Activated CD4-positive, alpha-beta T cell treated with anti-CD3 and anti-CD28 coated beads for 48 hours (primary cell): ENCODE data around the gene APOBEC3A.
"Not testable (repeated sequence)": the region's sequence is repeated elsewhere in the genome, so short reads cannot be mapped to it uniquely, and the experiment has no call there.

Experiments used
- DNase-seq: peaks from one replicate; pipeline ENCODE4 v3.0.0-alpha.2; 2020

Gene APOBEC3A

DNA sequence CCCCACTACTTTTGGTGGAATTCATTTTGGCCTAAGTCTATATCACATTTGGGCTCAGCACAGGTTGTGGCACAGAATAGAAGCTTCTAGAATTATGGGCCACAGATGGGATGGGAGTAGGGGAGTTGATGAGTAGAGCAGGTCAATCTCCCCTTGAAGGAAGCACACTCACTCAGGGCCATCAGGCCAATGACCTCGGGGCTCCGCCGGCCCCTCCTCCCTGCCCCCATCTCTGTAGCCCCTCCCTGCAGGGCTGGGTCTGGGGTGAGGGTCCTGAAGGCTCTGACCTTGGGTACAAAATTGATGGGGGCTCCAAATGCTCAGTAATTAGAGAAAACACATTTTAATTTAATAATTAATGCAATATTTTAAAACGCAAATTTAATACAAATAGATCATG lies 3.3 kb downstream of the APOBEC3A start:
- not testable (repeated sequence) for DNase-seq

DNA sequence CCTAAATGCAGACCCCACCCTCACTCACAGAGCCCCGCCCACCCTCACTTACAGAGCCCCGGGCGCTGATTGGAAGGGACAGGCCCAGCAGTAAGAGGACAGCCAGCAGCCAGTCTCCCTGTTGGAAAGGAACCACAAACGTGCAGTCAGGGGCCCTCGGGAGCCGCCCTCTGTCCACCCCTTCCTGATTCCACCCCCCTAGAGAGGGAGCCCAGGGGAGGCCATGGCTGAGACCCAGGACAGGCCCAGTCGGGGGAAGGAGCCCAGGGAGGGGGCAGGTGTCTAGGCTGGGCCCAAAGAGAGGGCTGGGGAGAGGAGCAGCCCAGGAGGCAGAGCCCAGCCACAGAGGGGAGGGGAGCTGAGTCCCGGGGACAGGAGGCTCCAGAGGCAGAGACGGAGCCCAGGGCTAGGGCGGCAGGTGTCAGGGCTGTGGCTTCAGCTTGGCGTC lies 5.9 kb downstream of the APOBEC3A start:
- not testable (repeated sequence) for DNase-seq

DNA sequence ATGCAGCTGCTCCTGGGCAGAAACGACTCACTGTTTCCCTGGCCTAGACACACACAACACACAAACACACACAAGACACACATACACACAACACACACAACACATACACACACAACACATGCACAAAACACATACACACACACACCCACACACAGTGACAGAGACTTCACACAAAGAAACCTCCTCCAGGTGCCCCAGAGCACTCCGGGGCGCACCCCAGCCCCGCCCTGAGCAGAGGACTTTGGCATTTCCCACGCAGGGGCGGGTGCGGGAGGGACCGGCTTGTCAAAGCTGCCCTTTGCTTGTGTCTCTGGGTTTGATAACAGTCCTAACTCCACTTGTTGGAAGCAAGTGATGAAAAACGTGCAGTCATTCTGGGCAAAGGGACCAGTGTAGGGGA lies 6.5 kb downstream of the APOBEC3A start:
- peak; percentile 23 for DNase-seq

DNA sequence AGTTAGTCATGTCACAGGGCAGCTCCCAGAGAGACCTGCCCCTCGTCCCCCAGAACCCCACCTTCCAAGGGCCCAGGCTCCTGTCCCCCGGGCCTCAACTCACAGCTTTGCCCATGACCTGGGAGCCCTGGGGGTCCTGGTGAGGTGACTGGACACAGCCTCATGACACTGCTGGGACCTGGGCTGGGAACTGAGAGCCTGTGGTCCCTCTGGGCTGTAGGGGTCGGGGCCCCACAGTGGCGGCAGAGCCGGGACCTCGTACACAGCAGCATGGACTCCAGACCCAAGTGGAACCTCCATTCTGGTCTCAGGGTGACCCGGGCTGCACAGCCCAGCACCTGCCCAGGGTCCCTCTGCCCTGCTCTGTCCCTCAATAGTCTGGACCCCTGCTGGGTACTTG lies 6.9 kb downstream of the APOBEC3A start:
- no peak for DNase-seq

DNA sequence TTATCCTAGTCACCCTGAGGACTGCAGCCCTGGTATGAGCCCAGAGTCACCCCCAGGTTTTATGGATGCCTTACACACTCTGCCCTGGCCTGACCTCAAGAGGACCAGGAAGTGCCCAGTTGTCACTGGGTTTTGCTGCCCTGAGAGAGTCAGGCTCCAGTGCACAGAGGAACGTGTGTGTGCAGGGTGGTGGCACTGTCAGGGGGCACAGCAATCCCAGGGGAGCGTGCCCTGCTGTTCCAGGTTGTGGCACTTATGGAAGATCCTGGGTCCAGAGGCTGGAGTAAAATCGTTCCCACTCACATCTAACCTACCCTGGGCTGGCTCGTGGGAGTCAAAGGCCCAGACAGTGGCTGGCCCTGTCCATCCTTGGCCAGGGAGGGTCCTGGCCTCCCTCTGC lies 7.6 kb downstream of the APOBEC3A start:
- no peak for DNase-seq

DNA sequence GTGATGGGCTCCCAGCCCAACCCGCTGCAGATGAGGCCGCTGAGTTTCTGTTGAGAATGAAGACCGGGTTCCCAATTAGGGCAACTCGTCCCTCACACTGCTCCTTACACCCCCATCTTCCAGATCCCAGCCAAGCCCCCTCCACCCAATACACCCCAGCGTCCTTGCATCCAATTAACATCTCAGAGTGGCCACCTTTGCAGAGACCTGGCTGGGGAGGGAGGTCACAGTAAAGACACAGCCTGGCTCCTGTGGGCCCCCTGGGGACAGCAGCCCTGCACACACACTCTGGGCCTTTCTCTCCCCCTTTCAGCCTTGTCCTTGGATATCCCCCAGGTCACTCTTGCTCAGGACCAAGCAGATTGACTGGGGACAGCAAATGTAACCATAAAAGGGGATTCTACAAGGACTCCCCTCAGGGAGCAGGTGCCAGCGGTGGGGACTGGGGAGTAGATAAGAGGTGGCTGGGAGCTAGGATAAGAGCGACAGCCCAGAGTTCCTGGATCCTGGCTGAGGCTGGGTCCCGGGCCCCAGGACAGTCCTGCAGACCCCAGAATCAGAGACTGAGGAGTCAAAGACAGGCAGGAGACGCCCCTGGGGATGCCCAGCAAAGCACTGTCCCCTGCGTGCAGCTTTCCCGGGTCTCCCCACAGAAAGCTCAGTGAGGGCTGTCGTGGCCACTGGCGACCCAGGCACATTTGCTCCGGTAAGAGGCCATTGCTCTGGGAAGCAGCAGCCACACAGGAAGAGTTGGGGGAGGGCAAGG lies 8.4 kb downstream of the APOBEC3A start:
- no peak for DNase-seq

DNA sequence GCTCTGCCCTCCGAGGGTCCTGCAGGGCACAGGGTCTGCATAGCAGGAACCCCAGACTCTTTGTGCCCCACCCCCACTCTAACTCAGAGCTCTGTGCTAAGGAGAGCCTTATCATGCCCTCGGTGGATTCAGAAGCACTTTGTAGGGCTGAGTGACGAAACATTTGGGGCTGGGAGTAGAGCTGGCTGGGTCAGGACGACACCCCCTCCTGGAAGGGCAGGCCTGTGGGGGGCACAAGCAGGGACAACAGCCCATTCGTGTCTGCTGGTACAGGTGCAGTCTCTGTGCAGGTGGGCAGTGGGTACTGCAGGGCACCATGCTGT lies 8.9 kb downstream of the APOBEC3A start:
- DNase-seq, result no peak

DNA sequence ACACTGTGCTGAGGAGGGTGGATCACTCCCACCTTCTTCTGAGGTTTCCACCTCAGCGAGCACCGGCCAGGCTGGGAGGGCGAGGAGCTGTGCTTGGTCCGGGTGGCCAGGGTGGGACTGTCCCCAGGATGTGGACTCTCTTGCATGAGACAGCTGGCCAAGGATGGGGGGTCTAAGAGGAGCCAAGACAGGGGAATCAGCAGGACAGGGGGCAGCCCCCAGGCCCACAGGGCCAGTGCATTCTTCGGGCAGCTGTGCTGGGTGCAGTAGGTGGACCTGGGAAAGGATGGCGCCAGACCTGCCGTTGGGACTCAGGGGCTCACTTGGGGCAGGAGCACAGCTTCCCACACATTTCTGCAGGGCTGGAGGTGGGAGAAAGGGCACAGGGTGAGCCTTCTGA lies 9.5 kb downstream of the APOBEC3A start:
- DNase-seq, result no peak

DNA sequence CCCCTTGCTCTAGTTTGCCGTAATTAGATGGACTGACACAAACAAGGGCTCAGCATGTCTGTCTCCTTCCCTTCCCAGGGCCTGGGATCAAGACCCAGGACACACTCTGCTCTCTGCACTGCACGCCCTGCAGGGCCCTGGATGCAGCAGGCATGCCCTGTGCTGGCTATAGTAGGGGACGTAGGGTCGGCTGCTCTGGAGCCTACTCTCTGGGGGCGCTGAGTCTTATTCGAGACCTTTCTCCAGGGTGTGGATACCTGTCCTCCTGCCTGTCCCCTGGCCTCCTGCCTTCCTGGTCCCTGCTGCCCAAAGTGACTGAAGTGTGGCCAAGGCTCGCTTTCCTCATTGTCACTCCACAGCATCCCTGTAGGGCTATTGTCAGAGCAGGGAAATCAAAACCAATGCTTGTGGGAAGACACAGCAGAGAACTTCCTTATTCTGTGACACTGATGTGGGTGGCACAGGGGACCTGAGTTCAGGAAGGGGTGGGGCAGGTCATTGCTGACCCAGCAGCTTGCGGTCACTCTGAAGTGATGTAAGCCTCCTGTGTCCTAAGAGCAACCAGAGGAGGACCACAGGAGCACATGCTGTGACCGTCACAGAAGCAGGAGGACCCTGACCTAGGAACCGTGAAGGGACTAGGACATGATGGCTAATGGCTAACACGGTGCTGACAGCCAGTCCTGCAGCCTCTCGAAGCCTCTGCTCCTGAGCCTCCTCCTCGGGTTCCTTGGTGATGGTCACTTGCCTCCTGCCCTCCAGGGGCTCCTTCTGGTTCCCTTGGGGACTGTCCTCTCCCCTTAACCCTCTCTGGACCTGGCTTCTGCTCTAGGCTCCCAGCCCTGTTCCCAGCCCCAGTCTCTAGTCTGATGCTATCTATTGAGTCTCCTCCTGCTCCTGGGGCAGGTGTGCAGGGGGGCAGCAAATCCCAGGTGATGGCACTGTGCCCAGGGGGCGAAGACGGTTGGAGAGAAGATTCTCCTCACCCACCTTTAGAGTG lies 10.3 kb downstream of the APOBEC3A start:
- no peak for DNase-seq

DNA sequence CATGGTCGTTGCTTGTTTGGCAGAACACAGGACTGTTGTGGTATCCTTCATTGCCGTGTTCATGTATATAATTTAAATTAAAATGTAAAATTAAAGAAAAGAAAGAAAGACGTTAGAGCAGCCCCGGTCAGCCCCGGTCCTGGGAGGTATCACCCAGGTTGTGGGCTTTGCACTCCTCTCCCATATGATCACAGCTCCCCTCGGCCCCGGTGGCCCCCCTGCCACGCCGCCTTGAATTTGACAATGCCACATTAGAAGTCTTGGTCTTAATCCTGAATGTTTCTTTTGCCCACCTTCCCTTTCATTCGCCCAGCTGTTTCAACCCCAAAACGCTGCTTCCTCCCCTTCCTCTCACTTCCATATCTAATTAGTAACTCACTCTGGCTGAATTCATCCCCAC lies 11.4 kb downstream of the APOBEC3A start:
- no peak for DNase-seq

DNA sequence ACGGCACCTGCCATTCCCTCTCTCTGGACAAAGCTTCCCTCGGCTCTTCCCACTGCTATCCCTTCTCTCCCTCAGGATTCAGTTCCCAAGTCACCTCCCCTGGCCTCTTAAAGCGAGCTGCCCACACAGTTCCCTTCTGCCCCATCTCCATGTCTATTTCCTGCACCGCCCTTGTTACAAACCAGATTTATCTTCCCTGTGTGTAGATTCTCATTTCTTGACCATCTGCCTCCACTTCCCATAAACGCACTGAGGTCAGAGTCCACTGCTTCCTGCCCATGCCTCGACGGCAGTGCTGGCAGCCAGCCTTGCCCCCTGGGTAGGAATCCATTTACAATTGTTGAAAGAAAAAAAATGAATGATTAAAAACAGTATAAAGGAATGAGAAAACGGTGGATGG lies 13.1 kb downstream of the APOBEC3A start:
- DNase-seq, result no peak

DNA sequence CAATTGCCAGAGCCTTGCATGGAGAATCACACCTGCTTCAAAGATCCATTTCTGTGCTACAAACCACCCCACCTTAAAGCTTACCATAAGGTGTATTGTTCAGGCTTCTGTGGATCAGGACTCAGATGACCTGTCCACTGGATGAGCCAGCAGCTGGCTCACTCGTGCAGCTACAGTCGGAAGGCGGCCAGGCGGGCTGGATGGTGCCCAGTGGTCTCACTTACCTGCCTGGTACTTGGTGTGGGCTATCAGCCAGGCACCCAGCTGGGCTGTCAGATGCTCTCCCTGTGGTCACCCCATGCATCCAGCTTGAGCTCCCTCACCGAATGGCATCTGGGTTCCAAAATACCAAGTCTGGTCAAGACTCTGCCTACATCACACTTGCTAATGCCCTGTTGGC lies 13.8 kb downstream of the APOBEC3A start:
- DNase-seq, result no peak

DNA sequence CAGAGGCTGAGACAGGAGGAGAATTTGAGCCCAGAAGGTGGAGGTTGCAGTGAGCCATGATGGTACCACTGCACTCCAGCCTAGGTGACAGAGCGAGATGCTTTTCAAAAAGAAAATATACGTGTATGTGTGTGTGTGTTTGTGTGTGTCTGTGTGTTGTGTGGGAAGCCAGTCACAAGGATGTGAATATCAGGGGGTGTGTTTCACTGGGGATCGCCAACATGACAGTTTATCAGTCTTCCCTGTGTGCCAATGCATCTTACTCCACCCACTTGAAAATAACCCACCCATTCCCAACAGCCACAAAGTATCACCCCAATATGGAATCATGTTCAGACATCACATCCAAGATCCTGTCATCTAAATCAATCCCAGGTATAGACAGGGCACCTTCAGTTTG lies 14.4 kb downstream of the APOBEC3A start:
- DNase-seq, result no peak

DNA sequence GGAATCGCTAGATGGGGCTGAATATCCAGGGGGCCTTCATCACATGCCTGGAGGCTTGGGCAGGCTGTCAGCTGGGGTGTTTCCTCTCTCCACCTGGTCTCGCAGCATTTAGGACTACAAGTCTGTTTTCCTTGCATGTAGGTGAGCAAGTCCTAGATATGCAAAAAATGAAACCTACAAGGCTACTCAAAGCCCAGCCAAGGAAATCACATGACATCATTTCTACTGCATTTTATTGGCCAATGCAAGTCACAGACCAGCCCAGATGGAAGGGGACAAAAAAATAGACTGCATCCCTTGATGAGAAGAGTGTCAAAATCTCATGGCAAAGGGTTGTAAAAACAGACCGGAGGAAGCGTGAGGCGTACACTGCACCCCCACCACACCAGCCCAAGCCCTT lies 15.1 kb downstream of the APOBEC3A start:
- DNase-seq, result no peak

DNA sequence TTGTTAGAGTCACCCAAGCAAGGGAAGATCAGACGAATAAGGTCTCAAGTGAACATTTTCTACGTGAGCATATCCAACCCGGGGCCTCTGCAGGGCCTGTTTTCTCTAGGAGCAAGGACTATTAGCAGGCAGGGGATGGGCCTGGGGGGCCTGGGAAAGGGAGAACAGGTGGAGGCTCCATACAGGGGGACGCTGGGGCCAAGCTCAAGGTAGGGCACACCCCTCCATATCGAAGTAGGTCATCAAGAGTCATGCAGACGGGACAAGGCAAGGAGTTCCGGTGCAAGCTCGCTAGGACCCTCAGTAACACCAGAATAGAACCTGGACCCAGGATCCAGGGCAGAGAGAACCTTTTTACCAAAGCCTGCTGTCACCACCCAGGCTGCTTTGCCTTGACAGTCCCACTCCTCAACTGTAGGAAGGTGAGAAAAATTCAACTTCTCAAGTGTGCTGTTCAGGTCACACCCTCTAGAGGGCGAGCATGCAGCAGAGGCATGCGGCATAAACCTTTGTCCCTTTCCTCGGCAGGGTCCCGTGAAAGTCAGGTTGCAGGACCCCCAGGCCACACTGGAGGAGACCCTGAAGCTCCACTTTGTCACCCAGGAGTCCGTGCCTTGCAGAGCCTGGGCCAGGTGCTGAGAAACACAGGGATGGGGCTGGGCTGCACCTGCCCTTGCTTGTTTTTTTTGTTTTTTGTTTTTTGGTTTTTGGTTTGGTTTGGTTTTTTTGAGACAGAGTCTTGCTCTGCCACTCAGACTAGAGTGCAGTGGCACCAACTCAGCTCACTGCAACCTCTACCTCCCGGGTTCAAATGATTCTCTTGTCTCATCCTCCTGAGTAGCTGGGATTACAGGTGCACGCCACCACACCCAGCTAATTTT lies 16.1 kb downstream of the APOBEC3A start:
- peak; percentile 69 for DNase-seq

DNA sequence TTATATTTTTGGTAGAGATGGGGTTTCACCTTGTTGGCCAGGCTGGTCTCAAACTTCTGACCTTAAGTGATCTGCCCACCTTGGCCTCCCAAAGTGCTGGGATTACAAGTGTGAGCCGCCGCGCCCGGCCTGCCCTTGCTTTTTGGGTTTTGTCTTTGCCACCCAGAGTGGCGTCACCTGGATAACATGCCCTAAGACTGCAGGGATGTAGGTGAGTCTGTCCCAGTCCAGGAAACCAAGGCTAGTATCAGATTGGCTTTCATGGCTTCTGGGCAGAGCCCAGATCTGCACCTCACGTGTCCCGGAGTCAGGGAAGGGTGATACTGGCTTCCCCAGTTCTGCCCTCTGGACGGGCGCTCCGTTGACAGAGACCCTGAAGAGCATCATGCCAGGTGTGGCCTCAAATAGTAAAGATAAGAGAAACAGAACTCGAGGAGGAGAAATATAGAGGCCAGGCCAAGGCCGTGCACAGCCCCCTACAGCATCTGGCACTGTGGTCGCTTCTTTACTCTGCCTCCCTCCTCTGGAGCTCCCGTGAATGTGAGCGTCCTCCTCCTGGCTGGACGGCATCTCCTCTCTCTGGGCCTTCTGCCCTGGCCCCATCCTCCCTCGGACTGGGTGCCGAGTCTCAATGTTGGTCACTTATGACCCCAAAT lies 16.9 kb downstream of the APOBEC3A start:
- DNase-seq, result no peak

DNA sequence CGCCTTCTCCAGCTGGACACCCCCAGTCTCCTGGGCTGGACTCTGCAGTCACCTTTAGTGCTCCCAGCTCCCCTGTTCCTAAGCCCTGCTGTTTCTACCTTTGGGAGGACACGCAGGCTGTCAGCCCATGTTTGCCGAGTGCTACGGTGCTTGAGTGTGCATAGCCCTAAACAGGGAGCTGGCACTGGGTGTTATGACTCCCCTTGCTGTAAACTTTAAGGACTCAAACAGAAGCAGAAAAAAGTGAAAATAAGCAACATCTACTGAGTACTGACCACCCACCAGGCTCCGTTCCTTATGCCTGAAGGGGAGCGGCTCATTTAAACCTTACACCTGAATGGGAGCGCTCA lies 17.4 kb downstream of the APOBEC3A start:
- DNase-seq, result no peak

DNA sequence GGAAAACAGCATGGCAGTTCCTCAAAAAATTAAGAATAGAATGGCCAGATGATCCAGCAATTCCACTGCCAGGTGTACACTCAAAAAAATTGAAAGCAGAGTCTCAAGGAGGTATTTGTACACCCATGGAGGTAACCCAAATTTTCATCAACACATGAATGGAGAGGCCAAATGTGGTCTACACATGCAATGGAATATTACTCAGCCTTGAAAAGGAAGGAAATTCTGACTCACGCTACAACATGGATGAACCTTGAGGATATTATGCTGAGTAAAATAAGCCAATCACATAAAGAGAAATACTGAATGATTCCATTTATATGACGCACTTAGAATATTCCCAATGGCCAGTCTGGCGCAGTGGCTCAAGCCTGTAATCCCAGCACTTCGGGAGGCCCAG lies 19.9 kb downstream of the APOBEC3A start:
- not testable (repeated sequence) for DNase-seq

DNA sequence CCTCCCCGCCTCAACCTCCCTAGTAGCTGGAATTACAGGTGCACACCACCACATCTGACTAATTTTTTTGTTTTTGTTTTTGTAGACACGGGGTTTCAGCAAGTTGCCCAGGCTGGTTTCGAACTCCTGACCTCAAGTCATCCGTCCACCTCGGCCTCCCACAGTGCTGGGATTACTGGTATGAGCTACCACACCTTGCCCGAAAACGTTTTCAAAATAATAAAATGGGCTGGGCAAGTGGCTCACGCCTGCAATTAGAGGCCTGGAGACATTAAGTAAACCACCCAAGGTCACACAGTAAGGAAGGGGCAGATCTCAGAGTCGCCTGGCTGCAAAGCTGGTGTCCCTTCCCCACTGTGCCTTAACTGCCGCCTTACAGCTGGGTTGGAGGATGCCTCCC lies 23.2 kb downstream of the APOBEC3A start:
- DNase-seq, result not testable (repeated sequence)

DNA sequence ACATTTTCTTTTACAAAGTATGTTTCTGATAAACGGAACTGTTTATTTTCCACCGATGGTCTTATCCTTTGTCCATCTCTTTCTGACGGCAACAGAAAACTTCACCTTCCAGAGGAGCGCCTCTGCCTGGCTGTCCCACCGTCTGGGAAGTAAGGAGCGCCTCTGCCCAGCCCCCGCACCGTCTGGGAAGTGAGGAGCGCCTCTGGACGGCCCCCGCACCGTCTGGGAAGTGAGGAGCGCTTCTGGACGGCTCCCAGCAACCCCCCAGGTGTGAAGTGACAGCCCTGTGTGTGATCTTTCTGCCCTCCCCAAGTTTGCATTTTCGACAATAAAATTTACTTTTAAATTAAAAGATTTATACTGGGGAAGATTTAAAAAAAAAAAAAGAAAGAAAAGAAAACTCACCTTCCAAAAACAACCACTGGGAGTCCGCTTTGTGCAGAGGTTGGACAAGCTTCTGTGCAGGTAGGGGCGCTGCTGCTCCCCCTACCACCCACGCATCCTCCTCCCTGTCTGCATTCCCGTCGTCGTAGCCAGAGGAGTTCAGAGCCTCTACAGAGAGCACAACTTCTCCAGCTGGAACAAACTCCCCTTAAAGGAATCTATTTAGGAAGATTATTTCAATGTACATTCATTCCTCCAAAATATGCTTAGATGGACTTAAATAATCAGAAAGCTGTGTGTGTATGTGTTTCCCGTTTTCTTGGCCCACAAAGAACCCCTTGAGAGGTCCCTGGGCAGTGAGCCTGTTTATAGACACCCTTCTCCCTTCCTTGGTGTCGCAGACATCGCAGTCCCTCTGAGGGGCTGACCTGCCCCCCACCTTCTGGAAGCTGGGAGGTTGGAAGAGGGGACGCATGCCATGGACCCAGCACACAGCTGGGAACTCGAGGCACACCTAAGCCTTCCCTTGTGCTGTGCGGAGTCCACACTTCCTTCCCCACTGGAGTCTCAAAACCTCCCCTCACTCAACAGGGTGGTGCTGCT lies 23.9 kb downstream of the APOBEC3A start:
- peak; percentile 30 for DNase-seq
